Stimulated activated memory B cell treated with anti-CD40 and anti-IgM and Interleukin-4, amounts not matched to agents 10 μg/mL and 1 μg/mL and 100 μg/mL, for 72 hours (primary cell): Measurements from ENCODE around the gene AKT1.
A peak's percentile ranks its signal among the peaks of the same experiment; 100 is the strongest.
"Not testable (repeated sequence)": the region's sequence is repeated elsewhere in the genome, so short reads cannot be mapped to it uniquely, and the experiment has no call there.

Source experiments
- ATAC-seq: fragments of 150-1000 bp; cut with Tn5 transposase; 2 replicates; pipeline ENCODE4 v1.10.0; 2021
- H3K27ac Mint-ChIP-seq: one replicate; pipeline ENCODE4 v1.8.0; 2022; ENCODE audit warnings: mild to moderate bottlenecking, mixed read lengths
- H3K27me3 Mint-ChIP-seq: one replicate; pipeline ENCODE4 v1.8.0; 2022; ENCODE audit warnings: mixed read lengths
- H3K36me3 Mint-ChIP-seq: one replicate; pipeline ENCODE4 v1.8.0; 2022; ENCODE audit warnings: mixed read lengths
- H3K4me1 Mint-ChIP-seq: one replicate; pipeline ENCODE4 v1.8.0; 2022; ENCODE audit warnings: mixed read lengths
- H3K4me3 Mint-ChIP-seq: one replicate; pipeline ENCODE4 v1.8.0; 2022; ENCODE audit warnings: mild to moderate bottlenecking, moderate library complexity, mixed read lengths
- H3K9me3 Mint-ChIP-seq: one replicate; pipeline ENCODE4 v1.8.0; 2022; ENCODE audit warnings: mixed read lengths

The AKT1 gene

GRCh38 chr14:104794993-104795780 lies at the start of gene AKT1:
Gene AKT1 (minus strand): TSS chr14:104795748. CDS start chr14:104792643, 3,105 bp downstream.
- Mint-ChIP-seq H3K36me3 (peaks cover 7% of the 10 kb centered on the region), H3K4me1 (peaks cover 77% of the 10 kb centered on the region), H3K4me3 (peak within 1 kb of the TSS; percentile 85), H3K9me3 (no peaks in the 10 kb centered on the region), H3K27ac (peak within 1 kb of the TSS; percentile 82), H3K27me3 (no peaks in the 10 kb centered on the region)
- ATAC-seq = peak; percentile 60

DNA sequence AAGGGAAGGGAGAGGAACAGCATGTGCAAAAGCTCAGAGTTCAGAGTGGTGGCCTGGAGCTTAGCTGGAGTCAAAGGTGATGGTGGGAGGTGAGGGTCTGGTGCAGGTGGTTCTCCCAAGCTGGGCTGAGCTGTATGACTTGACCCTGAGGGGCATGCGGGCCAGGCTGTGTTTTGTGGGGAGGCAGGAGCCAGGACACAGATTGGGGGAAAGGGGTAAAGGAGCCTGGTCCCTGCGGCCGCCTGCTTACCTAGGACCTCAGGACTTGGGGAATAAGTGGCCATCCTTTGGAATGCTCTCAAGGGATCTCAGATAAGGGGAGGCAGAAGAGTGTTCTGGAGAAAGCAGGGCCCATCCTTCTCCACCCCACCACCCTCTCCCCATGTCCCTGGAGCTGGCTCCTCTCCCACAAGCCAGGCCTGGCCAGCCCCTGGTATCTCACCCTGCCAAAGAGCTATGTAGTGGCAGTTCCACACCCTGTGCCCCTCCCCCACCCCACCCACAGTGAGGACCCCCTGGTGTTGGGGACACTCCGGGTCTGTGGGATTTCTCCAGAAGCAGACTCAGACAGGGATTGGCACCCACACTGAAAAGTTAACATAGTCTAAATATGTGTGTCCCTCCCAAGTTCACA lies 49.6 kb upstream of the AKT1 start:
- Mint-ChIP-seq H3K4me3 (no peak overlapping the region), H3K27me3 (peaks cover 93% of the 10 kb centered on the region), H3K36me3 (peaks cover 5% of the 10 kb centered on the region), H3K27ac (no peak overlapping the region), H3K4me1 (peaks cover 19% of the 10 kb centered on the region), H3K9me3 (no peaks in the 10 kb centered on the region)
- ATAC-seq = no peak

DNA sequence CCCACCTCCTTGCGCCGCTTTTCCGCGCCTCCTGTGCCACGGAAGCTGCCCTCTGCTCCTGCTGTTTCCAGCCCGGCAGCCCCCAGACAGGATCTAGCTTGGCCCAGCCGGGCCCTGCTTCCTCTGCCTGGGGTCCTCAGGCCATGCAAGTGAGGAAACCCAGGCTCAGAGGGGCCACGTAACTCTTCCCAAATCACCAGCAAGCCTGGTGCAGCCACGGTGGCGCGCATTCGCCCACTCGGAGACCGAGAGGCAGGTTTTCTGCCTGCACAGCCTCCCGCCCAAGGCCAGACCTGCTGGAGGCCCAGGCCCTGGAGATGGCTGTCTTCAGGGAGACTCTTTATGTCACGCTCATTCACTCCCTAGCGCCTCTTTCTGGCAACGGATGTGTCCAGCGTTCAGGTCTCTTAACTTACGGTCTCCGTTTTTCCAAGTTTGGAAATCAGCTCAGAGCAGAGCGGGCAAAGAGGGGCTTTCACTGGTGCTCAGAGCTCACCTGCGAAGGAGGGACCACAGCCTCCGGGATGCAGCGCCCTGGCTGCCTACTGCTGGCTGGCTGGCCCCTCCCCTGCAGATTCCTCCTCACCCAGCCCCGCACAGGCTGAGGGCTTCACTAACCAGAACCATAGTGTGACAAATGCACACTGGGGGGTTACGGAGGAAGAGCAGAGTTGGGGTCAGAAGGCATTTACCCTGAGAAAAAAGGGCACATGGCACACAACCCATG lies 48.9 kb upstream of the AKT1 start:
- Mint-ChIP-seq H3K4me1 (peaks cover 19% of the 10 kb centered on the region), H3K36me3 (peaks cover 5% of the 10 kb centered on the region), H3K27ac (no peak overlapping the region), H3K9me3 (no peaks in the 10 kb centered on the region), H3K4me3 (peak overlapping the region; percentile 67), H3K27me3 (peaks cover 87% of the 10 kb centered on the region)
- no peak for ATAC-seq

DNA sequence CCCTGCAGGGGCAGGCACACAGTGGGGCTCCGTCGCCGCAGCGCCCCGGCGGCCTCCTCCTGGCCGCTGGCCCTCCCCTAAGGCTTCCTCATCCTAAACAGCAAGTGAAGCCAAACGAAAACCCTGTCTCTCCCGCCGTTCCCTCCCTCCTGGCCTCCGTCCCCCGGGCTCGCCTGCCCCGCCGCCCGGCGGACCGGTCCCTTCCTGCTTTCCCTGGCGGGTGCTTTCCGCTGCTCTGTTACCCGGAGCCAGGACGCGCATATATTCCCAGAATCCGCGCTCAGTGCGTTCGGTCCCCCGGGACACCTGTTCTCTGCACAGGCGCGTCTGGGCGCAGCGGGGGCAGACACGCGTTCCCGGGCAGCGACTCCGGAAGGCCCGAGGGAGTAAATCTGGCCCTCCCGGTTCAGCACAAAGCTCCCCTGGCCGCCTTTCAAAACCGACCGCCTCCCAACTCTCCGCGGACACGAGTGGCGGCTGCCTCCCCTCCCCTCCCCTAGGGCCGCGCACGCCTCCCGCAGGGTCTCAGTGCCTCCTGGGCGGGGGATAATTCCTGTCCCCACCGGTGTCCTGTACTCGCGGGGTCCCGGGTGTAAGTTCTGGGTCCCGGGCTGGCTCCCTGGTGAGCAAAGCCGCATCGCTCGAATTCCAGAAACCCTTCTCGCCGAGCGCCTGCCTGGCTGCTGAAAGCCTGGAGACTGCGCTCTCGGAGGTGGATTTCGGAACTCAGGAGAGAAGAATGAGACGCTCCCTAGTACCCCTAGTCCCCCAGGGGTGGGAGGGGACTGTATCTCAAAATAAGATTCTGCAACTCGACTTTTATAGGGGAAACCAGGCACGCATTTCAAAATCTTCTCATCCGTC lies 48.1 kb upstream of the AKT1 start:
- peaks cover 19% of the 10 kb centered on the region for H3K4me1 Mint-ChIP-seq
- peak overlapping the region; percentile 67 for H3K4me3 Mint-ChIP-seq
- ATAC-seq = no peak
- no peaks in the 10 kb centered on the region for H3K9me3 Mint-ChIP-seq
- peaks cover 80% of the 10 kb centered on the region for H3K27me3 Mint-ChIP-seq
- peaks cover 5% of the 10 kb centered on the region for H3K36me3 Mint-ChIP-seq
- no peak overlapping the region for H3K27ac Mint-ChIP-seq

DNA sequence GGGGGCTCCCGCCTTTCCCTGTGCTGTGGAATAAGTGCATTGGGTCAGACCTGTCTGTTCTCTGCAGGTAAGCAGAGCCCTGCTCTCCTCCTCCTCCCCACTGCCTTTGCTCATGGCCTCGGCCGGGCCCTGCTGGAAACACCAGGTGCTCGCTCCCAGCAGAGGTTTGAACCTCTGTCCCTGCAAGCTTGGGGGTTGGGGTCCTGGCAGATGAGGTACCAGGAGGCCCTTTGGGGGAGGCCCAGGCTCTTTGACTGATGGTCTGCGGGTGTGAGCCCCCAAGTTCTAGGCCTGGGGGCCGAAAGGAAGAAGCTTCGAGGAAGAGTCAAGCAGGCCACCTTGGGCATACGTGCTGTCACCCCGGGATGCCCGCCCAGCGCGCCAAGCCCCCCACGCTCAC lies 47.5 kb upstream of the AKT1 start:
- Mint-ChIP-seq H3K27ac (no peak overlapping the region), H3K27me3 (peaks cover 73% of the 10 kb centered on the region), H3K9me3 (peaks cover 2% of the 10 kb centered on the region), H3K36me3 (peaks cover 5% of the 10 kb centered on the region), H3K4me3 (no peak overlapping the region), H3K4me1 (peaks cover 19% of the 10 kb centered on the region)
- no peak for ATAC-seq

DNA sequence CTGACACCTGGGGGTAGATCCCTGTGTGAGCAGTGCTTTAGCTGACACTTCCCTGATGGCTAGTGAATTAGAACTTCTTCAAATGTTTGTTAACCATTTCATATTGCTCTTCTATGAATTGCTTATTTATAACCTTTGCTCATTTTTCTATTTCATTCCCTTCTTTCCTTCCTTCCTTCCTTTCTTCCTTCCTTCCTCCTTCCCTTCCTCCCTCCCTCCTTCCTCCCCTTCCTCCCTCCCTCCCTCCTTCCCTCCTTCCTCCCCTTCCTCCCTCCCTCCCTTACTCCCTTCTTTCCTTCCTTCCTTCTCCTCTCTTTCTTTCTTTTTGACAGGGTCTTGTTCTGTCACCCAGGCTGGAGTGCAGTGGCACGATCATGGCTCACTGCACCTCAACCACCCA lies 46.2 kb upstream of the AKT1 start:
- peaks cover 17% of the 10 kb centered on the region for H3K4me1 Mint-ChIP-seq
- ATAC-seq = no peak
- H3K27ac Mint-ChIP-seq = no peak overlapping the region
- peaks cover 2% of the 10 kb centered on the region for H3K36me3 Mint-ChIP-seq
- H3K4me3 Mint-ChIP-seq = no peak overlapping the region
- H3K9me3 Mint-ChIP-seq = peaks cover 2% of the 10 kb centered on the region
- peaks cover 61% of the 10 kb centered on the region for H3K27me3 Mint-ChIP-seq

GRCh38 chr14:104836171-104836935 lies 40.8 kb upstream of the AKT1 start:
- H3K9me3 Mint-ChIP-seq, H3K36me3 Mint-ChIP-seq, H3K27me3 Mint-ChIP-seq, ATAC-seq, H3K4me1 Mint-ChIP-seq, H3K27ac Mint-ChIP-seq, H3K4me3 Mint-ChIP-seq: not testable (repeated sequence)

DNA sequence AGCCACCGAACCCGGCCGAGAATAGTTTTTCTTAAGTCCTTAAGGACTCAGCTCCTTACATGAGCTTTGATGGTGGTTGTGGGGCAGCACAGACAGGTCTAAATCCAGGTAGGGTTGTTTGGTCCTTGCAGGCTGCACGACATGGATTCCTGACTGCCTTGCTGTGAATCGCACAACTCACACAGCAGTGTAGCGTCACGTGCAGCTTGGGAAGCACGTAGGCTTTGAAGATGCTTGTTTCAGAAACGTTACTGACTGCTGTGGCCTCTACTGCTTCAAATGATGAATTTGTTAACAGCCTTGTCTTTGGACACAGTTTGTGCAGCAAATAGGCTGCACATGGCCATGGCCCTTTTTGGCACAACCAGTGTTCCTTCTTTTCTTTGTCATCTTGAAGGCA lies 35.2 kb upstream of the AKT1 start:
- Mint-ChIP-seq H3K36me3 (no peaks in the 10 kb centered on the region), H3K27ac (no peak overlapping the region), H3K27me3 (peaks cover 12% of the 10 kb centered on the region), H3K9me3 (no peaks in the 10 kb centered on the region), H3K4me1 (peaks cover 15% of the 10 kb centered on the region), H3K4me3 (no peak overlapping the region)
- no peak for ATAC-seq

DNA sequence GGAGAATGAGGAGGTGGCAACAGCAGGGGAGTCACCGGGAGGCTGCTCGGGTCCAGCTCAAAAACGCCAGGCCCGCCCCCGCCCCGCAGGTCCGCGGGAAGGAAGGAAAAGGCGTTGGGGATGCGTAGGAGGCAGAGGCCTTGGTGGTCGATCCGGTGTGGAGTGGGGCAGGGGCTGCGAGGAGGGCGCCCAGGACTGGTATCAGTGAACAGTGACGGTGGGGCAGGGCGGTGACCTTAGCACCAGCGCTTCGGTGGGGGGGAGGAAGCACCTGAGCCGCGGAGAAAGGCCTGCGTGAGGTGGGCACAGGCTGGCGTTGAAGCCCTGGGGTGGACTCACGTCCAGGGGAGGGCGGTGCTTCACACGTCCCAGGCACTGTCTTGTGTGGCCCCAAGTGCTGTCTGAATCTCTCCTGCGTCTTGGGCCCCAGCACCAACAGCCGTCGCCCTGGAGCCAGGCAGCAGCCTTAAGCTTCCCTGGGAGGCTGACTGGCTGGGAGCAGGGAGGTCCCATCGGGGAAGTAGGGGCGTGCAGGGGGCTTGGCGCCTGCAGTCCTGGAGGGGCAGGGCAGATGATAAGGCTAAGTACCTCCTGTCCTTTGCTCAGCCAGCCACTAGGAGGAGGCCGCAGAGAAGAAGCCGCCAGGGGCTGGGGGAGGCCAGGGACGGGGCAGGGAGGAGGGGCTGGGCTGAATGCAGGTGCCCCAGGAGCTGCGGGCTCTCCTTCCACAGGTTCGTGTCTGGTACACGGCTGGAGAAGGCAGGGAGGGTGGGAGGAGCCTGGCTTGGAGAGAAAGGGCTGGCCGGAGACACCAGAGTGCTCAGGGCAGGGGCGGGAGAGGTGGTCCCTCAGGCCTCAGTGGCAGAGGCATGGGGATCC lies 31.9 kb upstream of the AKT1 start:
- peaks cover 9% of the 10 kb centered on the region for H3K9me3 Mint-ChIP-seq
- peaks cover 38% of the 10 kb centered on the region for H3K4me1 Mint-ChIP-seq
- H3K36me3 Mint-ChIP-seq = peaks cover 8% of the 10 kb centered on the region
- H3K27ac Mint-ChIP-seq = no peak overlapping the region
- ATAC-seq = peak; percentile 72
- H3K4me3 Mint-ChIP-seq = peak overlapping the region; percentile 77
- H3K27me3 Mint-ChIP-seq = peaks cover 30% of the 10 kb centered on the region

DNA sequence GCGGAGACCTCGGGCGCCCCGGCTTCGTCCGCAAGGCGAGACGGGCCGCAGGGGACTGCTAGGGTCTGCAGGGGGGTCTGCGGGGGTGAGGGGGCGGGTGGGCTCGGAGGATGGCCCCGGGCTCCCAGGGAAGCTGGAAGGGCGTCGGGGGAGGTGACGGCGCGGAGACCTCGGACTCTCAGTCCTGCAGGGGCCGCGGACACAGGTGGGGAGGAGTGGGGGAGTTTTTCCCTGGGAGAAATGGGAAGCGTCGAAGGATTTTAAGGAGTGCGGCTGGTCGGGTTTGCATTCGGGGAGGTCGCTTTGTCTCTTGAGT lies 31.3 kb upstream of the AKT1 start:
- peaks cover 9% of the 10 kb centered on the region for H3K9me3 Mint-ChIP-seq
- H3K27me3 Mint-ChIP-seq = peaks cover 30% of the 10 kb centered on the region
- H3K27ac Mint-ChIP-seq = no peak overlapping the region
- ATAC-seq = no peak
- H3K4me1 Mint-ChIP-seq = peaks cover 38% of the 10 kb centered on the region
- H3K4me3 Mint-ChIP-seq = peak overlapping the region; percentile 77
- peaks cover 8% of the 10 kb centered on the region for H3K36me3 Mint-ChIP-seq

DNA sequence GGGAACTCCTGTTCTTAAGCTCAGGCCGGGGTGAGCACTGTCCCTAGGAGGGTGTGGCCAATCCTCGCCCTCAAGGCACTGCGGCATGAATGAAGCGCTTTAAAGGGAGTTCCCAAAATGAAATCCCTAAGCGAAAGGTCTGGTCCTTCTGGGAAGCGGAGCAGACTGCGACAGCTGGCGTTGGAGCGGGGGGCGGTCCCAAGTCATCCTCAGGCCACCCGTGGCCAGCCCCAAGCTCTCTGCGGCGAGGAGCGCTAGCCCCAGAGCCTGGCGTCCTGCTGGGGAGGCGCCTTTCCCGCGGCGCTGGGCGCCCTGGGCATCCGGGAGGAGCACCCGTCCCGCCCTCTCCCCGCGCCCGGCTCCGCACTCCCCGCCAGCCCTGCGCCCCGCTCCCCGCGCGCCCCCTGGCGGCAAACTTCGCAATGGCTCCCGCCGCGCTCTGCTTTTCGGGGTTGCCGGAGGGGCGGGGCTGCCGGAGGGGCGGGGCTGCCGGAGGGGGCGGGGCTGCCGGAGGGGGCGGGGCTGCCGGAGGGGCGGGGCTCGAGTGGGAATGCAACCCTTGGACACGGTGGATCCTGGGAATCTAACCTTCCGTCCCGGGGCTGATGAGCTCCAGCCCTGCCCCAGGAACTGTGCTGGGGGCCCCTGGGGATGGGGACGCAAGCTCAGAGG lies 30.8 kb upstream of the AKT1 start:
- Mint-ChIP-seq H3K27me3 (peaks cover 30% of the 10 kb centered on the region), H3K36me3 (peaks cover 8% of the 10 kb centered on the region), H3K27ac (no peak overlapping the region), H3K4me3 (peak overlapping the region; percentile 77), H3K4me1 (peaks cover 38% of the 10 kb centered on the region), H3K9me3 (peaks cover 9% of the 10 kb centered on the region)
- ATAC-seq = peak; percentile 93

- peaks cover 8% of the 10 kb centered on the region for H3K36me3 Mint-ChIP-seq
- ATAC-seq = no peak
- peaks cover 38% of the 10 kb centered on the region for H3K4me1 Mint-ChIP-seq
- peak overlapping the region; percentile 13 for H3K4me3 Mint-ChIP-seq
- H3K27me3 Mint-ChIP-seq = peaks cover 30% of the 10 kb centered on the region
- H3K9me3 Mint-ChIP-seq = peaks cover 9% of the 10 kb centered on the region
- H3K27ac Mint-ChIP-seq = no peak overlapping the region
These were observed 28.9 kb upstream of the AKT1 start for GRCh38 chr14:104824353-104824997.
